HFFc6 (cell line): ENCODE results near the gene PGC. TPM values are rescaled to one million over a fixed set of nuclear protein-coding genes. Genes with fewer than 3 reads are reported as not detected.

Experiments used
- DNase-seq: peaks from one replicate; pipeline ENCODE4 v3.0.0-alpha.2; 2018
- H3K27ac Mint-ChIP-seq: 2 replicates; pipeline ENCODE4 v1.8.0; 2020; ENCODE audit warnings: mild to moderate bottlenecking, mixed read lengths
- H3K27me3 Mint-ChIP-seq: 2 replicates; pipeline ENCODE4 v1.8.0; 2021; ENCODE audit warnings: mild to moderate bottlenecking, moderate library complexity, mixed read lengths; ENCODE audit not compliant: insufficient read depth
- H3K36me3 Mint-ChIP-seq: 2 replicates; pipeline ENCODE4 v1.8.0; 2021; ENCODE audit warnings: low read depth, mixed read lengths
- H3K4me1 Mint-ChIP-seq: 2 replicates; pipeline ENCODE4 v1.8.0; 2020; ENCODE audit warnings: low read depth, mixed read lengths
- H3K4me3 Mint-ChIP-seq: 2 replicates; pipeline ENCODE4 v1.8.0; 2020; ENCODE audit warnings: mild to moderate bottlenecking, moderate library complexity, mixed read lengths
- H3K9me3 Mint-ChIP-seq: 2 replicates; pipeline ENCODE4 v1.8.0; 2020; ENCODE audit warnings: mild to moderate bottlenecking, mixed read lengths
- total RNA-seq, 6 experiments: library from RNA; stranded (reverse); fragmentation: NEBNext Ultra II Directional; extraction: Animal tissue kit (Norgen Biotek cat#: 25700); gene quantifications; 2 replicates in 1 of 6; 3 replicates in 5 of 6; pipeline ENCODE4 v1.2.3, GENCODE V29; 2021
- TF ChIP-seq, protein P1 (sequence below): fragments of 200-600 bp; sonication (generic); IDR thresholded peaks from 2 replicates; pipeline ENCODE4 v1.5.0; 2021; ENCODE audit warnings: antibody characterized with exemption, mild to moderate bottlenecking

The PGC gene
- total RNA-seq, 6 experiments from 2014 or later = not detected

DNA sequence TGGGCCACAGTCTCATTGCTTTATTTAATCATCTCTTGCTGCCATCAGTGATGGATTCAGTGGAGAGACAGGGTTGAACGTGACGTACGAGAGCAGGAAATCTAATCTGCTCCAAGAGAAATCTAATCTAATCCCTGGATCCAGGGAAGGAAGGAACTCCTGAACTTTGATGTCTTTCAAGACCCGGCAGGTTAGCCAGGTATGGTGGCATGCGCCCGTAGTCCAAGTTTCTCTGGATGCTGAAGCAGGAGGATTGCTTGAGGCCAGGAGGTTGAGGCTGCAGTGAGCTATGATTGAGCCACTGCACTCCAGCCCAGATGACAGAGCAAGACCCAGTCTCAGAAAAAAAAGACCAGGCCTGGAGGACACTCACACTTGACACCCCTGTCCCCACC is 11.4 kb upstream of the PGC start:
- no peak for DNase-seq
- Mint-ChIP-seq H3K4me3 (no peak overlapping the region), H3K4me1 (no peaks in the 10 kb centered on the region), H3K27ac (no peak overlapping the region), H3K9me3 (no peaks in the 10 kb centered on the region), H3K27me3 (peaks cover 11% of the 10 kb centered on the region), H3K36me3 (no peaks in the 10 kb centered on the region)
- TF ChIP-seq, protein P1, sequence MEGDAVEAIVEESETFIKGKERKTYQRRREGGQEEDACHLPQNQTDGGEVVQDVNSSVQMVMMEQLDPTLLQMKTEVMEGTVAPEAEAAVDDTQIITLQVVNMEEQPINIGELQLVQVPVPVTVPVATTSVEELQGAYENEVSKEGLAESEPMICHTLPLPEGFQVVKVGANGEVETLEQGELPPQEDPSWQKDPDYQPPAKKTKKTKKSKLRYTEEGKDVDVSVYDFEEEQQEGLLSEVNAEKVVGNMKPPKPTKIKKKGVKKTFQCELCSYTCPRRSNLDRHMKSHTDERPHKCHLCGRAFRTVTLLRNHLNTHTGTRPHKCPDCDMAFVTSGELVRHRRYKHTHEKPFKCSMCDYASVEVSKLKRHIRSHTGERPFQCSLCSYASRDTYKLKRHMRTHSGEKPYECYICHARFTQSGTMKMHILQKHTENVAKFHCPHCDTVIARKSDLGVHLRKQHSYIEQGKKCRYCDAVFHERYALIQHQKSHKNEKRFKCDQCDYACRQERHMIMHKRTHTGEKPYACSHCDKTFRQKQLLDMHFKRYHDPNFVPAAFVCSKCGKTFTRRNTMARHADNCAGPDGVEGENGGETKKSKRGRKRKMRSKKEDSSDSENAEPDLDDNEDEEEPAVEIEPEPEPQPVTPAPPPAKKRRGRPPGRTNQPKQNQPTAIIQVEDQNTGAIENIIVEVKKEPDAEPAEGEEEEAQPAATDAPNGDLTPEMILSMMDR = no peak

DNA sequence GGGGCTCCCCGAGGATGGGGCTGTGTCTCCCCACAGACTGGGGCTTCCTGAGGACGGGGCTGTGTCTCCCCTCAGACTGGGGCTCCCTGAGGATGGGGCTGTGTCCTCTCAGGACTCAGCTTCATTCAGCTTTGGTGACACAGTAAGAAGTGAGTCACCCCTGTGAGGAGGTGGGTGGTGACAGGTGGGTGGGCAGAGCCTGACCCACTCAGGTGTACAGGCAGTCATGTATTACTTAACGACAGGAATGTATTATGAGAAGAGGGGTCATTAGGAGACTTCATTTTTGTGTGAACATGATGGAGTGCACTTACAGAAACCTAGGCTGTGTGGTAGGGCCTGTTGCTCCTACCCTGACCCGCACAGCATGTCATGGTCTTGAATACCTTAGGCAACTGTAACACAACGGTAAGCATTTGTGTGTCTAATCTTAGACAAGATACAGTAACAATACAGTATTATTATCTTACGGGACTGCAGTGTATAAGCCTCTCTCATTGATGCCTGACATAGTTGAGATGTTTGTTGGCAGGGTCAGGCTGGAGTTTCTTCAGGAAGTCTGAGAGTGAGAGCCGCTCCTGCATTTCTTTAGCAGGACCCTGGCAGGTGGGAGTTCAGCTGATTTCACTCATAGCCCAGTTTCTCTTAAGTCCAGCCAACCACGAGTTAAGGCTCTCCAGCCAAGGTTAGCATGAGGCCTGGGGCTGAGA is 10.9 kb upstream of the PGC start:
- no peaks in the 10 kb centered on the region for H3K9me3 Mint-ChIP-seq
- no peak for DNase-seq
- H3K36me3 Mint-ChIP-seq = no peaks in the 10 kb centered on the region
- H3K27me3 Mint-ChIP-seq = peaks cover 14% of the 10 kb centered on the region
- no peak overlapping the region for H3K4me3 Mint-ChIP-seq
- no peak overlapping the region for H3K27ac Mint-ChIP-seq
- TF ChIP-seq, protein P1 = no peak
- H3K4me1 Mint-ChIP-seq = no peaks in the 10 kb centered on the region

DNA sequence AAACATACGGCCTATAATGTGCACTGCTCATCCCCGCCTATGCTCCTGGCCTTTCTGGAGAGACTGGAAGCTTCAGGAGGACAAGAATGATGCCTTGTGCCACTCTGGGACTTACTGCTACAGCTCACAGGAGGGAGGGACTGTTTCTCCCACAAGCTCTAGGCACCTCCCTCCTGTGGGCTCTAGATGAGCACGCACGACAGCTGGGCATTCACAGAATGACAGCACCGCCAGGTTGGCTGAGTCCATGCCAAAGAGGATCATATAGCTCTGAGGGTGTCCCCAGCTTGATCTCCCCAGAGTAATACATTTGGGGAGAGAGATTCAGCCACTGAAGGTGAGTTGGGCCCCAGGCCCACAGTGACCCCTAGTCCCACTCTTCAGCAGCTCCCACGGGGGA is 10.1 kb upstream of the PGC start:
- H3K27ac Mint-ChIP-seq = no peak overlapping the region
- H3K4me3 Mint-ChIP-seq = no peak overlapping the region
- H3K4me1 Mint-ChIP-seq = no peaks in the 10 kb centered on the region
- DNase-seq = no peak
- H3K9me3 Mint-ChIP-seq = no peaks in the 10 kb centered on the region
- TF ChIP-seq, protein P1 = no peak
- H3K36me3 Mint-ChIP-seq = no peaks in the 10 kb centered on the region
- H3K27me3 Mint-ChIP-seq = peaks cover 12% of the 10 kb centered on the region

DNA sequence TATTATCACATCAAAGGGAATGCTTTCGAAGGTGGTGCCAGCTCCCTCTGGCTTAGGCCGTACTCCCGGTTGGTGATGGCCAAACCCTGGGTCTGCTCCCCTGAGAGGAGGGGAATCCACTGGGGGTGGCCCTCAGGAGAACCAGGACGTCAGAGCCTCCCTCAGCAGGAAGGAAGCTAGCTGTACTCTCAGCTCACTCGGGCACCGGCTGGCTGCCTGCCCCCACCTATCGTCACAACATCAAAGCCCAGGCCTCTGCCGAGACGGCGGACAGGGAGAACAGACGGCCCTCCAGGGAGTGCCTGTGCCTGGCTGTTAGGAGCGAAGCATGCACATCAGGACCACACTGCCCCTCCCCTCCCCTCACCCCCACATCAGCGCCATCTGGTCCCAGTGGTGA is 9.2 kb upstream of the PGC start:
- no peaks in the 10 kb centered on the region for H3K4me1 Mint-ChIP-seq
- H3K9me3 Mint-ChIP-seq = no peaks in the 10 kb centered on the region
- H3K36me3 Mint-ChIP-seq = no peaks in the 10 kb centered on the region
- no peak for DNase-seq
- TF ChIP-seq, protein P1 = no peak
- peaks cover 13% of the 10 kb centered on the region for H3K27me3 Mint-ChIP-seq
- no peak overlapping the region for H3K27ac Mint-ChIP-seq
- H3K4me3 Mint-ChIP-seq = no peak overlapping the region

DNA sequence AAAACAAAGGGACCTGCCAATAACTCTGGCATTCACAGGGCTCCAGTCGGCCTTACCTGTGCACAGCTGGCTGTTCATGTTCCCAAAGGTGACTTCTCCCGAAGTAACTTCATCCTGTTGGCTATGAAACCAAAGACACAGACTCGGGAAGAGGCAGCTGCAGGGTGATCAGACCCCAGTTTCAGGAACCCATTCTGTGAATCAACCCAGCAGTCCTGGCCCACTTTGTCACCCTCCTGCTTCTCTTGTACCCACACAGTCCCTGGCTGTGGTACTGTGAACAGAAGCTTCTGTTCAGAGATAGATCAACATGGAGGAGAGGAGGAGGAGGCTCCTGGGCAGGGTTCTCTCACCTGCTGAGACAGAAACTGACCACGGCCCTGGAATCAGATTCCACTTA is 8.7 kb upstream of the PGC start:
- no peak overlapping the region for H3K27ac Mint-ChIP-seq
- no peaks in the 10 kb centered on the region for H3K36me3 Mint-ChIP-seq
- no peaks in the 10 kb centered on the region for H3K9me3 Mint-ChIP-seq
- H3K4me3 Mint-ChIP-seq = no peak overlapping the region
- TF ChIP-seq, protein P1 = no peak
- DNase-seq = no peak
- H3K4me1 Mint-ChIP-seq = no peaks in the 10 kb centered on the region
- peaks cover 13% of the 10 kb centered on the region for H3K27me3 Mint-ChIP-seq
